Aorta (tissue), 5 donors: ENCODE data around the gene TECTA. TPM values are rescaled to one million over a fixed set of nuclear protein-coding genes. Genes with fewer than 3 reads are reported as not detected.

Source experiments
- ATAC-seq: fragments of 200-7000 bp; cut with Tn5 transposase; one replicate; pipeline ENCODE4 v1.9.1; 2022; ENCODE audit warnings: moderate library complexity; ENCODE audit not compliant: low FRiP score
- DNase-seq, 2 donors: peaks; one replicate each; pipeline ENCODE4 v3.0.0-alpha.2; 2020
- H3K27ac ChIP-seq, 2 donors: one replicate each; pipeline ENCODE4 v1.5.1; 2013; ENCODE audit warnings: low read length in 2 of 2, mild to moderate bottlenecking in 2 of 2, moderate library complexity in 2 of 2, control low read depth in 1 of 2, inconsistent platforms in 1 of 2, low read depth in 1 of 2
- H3K27me3 ChIP-seq, 2 donors: one replicate each; pipeline ENCODE4 v1.6.1; 2013; ENCODE audit warnings: control low read depth in 1 of 2, low read length in 1 of 2, mild to moderate bottlenecking in 1 of 2, moderate library complexity in 1 of 2; ENCODE audit not compliant: insufficient read depth in 2 of 2, control insufficient read depth in 1 of 2
- H3K36me3 ChIP-seq, 2 donors: one replicate each; pipeline ENCODE4 v1.6.1; 2013; ENCODE audit warnings: control low read depth in 1 of 2, low read length in 1 of 2, mild to moderate bottlenecking in 1 of 2; ENCODE audit not compliant: insufficient read depth in 2 of 2, control insufficient read depth in 1 of 2
- H3K4me1 ChIP-seq, 2 donors: one replicate each; pipeline ENCODE4 v1.6.1; 2013; ENCODE audit warnings: low read length in 2 of 2, control low read depth in 1 of 2, mild to moderate bottlenecking in 1 of 2, moderate library complexity in 1 of 2; ENCODE audit not compliant: insufficient read depth in 2 of 2, control insufficient read depth in 1 of 2
- H3K4me3 ChIP-seq, 2 donors: one replicate each; pipeline ENCODE4 v1.5.1; 2013; ENCODE audit warnings: low read length in 2 of 2, control low read depth in 1 of 2, mild to moderate bottlenecking in 1 of 2
- H3K9me3 ChIP-seq: one replicate; pipeline ENCODE4 v1.6.1; 2013; ENCODE audit warnings: mild to moderate bottlenecking, low read length; ENCODE audit not compliant: control insufficient read depth
- WGBS, 2 donors: extraction: QIAGEN DNeasy Blood & Tissue Kit; methylation state at CpG; one replicate each; pipeline ENCODE4 v1.1.7; 2013; 5-methylcytosine and 5-hydroxymethylcytosine counted together
- intact Hi-C, 2 donors: fragments of 100-400 bp; cut with DNase I; formaldehyde crosslinking; loops; one replicate each; pipeline versions ENCODE4 v1.14.2 to v1.15.0; 2022
- polyA plus RNA-seq, 2 donors: library from polyadenylated mRNA; stranded (reverse); fragments of 200-250 nt; gene quantifications; one replicate each; pipeline ENCODE4 v1.2.3, GENCODE V29; 2013
- total RNA-seq, 2 donors: library from RNA; stranded (reverse); fragmentation: NEBNext Ultra II Directional; extraction: Animal tissue kit (Norgen Biotek cat#: 25700); gene quantifications; one replicate each; pipeline ENCODE4 v1.2.1, GENCODE V29; 2021
- donor health status: healthy with polysubstance abuse.
- donor health status: Bipolar disorder and iron deficiency.
- donor health status: DM: no; HTN: no; CAD: no.
- donor health status: DM: no; HTN: no; CAD: no.
- donor health status: DM: yes; HTN: yes; CAD: no.

Gene TECTA
- total and polyA plus RNA-seq, 4 donors = 0.63 to 0.95 (median 0.75) TPM; not detected in 1

GRCh38 chr11:121067026-121067425 lies 34.0 kb upstream of the TECTA start:
- peaks cover 0 to 4% of the 10 kb centered on the region in 2 donors for H3K36me3 ChIP-seq

GRCh38 chr11:121067453-121067852 lies 33.6 kb upstream of the TECTA start:
- Histone ChIP-seq H3K36me3 (peaks cover 0 to 2% of the 10 kb centered on the region in 2 donors), H3K9me3 (no peaks in the 10 kb centered on the region), H3K4me1 (peaks cover 0 to 2% of the 10 kb centered on the region in 2 donors), H3K4me3 (no peak overlapping the region), H3K27ac (no peak overlapping the region), H3K27me3 (no peaks in the 10 kb centered on the region)
- DNase-seq (no peak), ATAC-seq (no peak)
- intact Hi-C loops = no loop called here
- WGBS, 2 donors = 51 to 58% methylated on average over 2 of the region's 2 CpGs

More at GRCh38 chr11:121067026-121067425, 34.0 kb upstream of the TECTA start:
- Histone ChIP-seq H3K27ac (no peak overlapping the region), H3K9me3 (no peaks in the 10 kb centered on the region), H3K4me3 (no peak overlapping the region), H3K27me3 (no peaks in the 10 kb centered on the region), H3K4me1 (peaks cover 0 to 2% of the 10 kb centered on the region in 2 donors)
- WGBS, 2 donors = 87 to 89% methylated on average over 3 of the region's 3 CpGs
- DNase-seq (no peak), ATAC-seq (no peak)
- intact Hi-C loops = no loop called here

DNA sequence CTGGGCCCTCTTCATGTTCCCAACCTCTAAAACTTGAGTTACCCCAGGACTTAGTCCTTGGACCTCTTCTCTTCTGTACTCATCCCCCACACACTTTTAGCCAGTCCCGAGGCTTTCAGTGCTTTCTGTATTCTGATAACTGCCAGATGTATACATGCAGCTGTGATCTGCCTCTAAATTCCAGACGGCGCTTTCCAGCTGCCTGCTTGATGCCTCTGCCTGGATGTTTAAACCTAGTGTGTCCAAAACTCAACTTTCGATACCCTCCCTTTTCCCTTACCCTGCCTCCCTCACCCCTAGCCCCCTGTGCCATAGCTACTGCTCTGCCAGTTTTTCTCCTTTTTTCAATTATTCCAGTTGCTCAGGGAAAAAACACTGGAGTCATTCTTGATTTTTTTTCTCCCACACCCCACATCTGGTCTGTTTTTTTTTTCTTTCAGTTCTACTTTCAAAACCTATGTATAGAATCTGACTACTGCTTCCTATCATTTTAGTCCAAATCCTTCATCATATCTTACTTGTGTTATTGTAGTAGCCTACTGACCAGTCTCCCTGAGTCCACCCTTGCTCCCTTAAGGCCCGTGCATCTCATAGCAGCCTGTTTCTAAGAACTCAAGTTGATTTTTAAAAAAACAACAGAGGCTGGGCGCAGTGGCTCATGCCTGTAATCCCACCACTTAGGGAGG lies 32.9 kb upstream of the TECTA start:
- Histone ChIP-seq H3K4me3 (no peak overlapping the region), H3K27me3 (no peaks in the 10 kb centered on the region), H3K9me3 (no peaks in the 10 kb centered on the region), H3K4me1 (peaks cover 0 to 2% of the 10 kb centered on the region in 2 donors), H3K36me3 (peaks cover 0 to 2% of the 10 kb centered on the region in 2 donors), H3K27ac (no peak overlapping the region)
- intact Hi-C loops = no loop called here
- ATAC-seq = no peak
- DNase-seq = no peak
- WGBS, 2 donors = 81 to 83% methylated on average over 6 of the region's 6 CpGs

GRCh38 chr11:121068787-121069186 lies 32.3 kb upstream of the TECTA start:
- 87% methylated on average over 6 of the region's 6 CpGs for WGBS, 2 donors
- no peak overlapping the region for H3K4me3 ChIP-seq
- H3K4me1 ChIP-seq = peaks cover 0 to 2% of the 10 kb centered on the region in 2 donors
- ATAC-seq (no peak), DNase-seq (no peak)
- no peak overlapping the region for H3K27ac ChIP-seq
- H3K27me3 ChIP-seq = no peaks in the 10 kb centered on the region
- H3K36me3 ChIP-seq = peaks cover 0 to 2% of the 10 kb centered on the region in 2 donors
- H3K9me3 ChIP-seq = no peaks in the 10 kb centered on the region
- intact Hi-C loops = no loop called here

DNA sequence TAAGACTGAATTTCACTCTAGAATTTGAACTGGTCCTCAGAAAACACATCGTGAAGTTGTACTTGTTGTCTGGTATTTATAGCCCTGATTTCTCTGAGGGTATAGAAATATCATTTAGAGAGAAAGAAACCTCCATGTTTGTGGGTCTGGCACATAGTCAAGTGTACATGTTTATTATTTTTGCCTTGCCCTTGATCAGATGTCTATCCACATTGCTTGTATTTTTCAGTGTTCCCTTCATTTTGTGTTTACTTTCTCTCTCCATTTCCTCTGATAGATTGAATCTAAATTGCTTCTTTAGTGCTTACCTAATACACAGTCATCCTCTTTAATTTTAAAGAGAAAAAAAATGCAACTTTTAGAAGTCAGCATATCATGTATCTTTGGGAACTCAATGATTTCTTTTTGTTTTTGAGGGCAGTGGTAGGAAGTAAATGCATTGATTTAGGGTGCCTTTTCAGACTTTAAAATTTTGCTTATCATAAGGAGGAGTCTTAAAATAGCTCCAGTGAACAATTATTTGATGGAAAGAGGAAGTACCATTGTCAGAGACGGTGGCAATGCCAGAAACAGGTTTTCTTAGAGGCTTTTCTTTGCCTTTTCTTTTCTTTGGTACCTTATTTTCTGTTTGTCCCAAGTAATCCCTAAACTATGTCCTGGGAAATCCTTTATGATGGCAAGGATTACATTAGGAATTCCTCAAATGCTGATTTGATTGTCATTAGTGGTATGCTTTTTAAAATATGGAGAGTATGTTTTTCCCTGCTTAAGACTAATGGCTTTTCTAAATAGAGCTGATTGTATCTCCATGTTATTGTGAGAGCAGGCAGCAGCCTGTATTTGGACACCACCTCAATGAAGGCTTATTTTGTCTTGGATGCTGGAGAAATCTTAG lies 29.8 kb upstream of the TECTA start:
- no peaks in the 10 kb centered on the region for H3K9me3 ChIP-seq
- peaks cover 0 to 2% of the 10 kb centered on the region in 2 donors for H3K36me3 ChIP-seq
- 39 to 43% methylated on average over 2 of the region's 2 CpGs for WGBS, 2 donors
- H3K27ac ChIP-seq = peak overlapping the region in 1 of 2 donors; percentile 54
- no peak overlapping the region for H3K4me3 ChIP-seq
- DNase-seq (no peak), ATAC-seq (no peak)
- intact Hi-C loops = no loop called here
- no peaks in the 10 kb centered on the region for H3K27me3 ChIP-seq
- H3K4me1 ChIP-seq = peaks cover 0 to 2% of the 10 kb centered on the region in 2 donors

GRCh38 chr11:121071846-121072450 lies 29.1 kb upstream of the TECTA start:
- Histone ChIP-seq H3K36me3 (peaks cover 0 to 2% of the 10 kb centered on the region in 2 donors), H3K27me3 (no peaks in the 10 kb centered on the region), H3K27ac (peak overlapping the region in 1 of 2 donors; percentile 54), H3K4me3 (no peak overlapping the region), H3K4me1 (peaks cover 0 to 2% of the 10 kb centered on the region in 2 donors), H3K9me3 (no peaks in the 10 kb centered on the region)
- intact Hi-C loops = no loop called here
- no peak for ATAC-seq
- no peak for DNase-seq
- 6 to 12% methylated on average over 5 of the region's 5 CpGs for WGBS, 2 donors

GRCh38 chr11:121081321-121081720 lies 19.7 kb upstream of the TECTA start:
- Histone ChIP-seq H3K27me3 (no peaks in the 10 kb centered on the region), H3K4me3 (no peak overlapping the region), H3K36me3 (peaks cover 0 to 4% of the 10 kb centered on the region in 2 donors), H3K27ac (no peak overlapping the region), H3K9me3 (no peaks in the 10 kb centered on the region), H3K4me1 (no peaks in the 10 kb centered on the region)
- ATAC-seq = no peak
- DNase-seq = no peak
- intact Hi-C loops = no loop called here
- WGBS, 2 donors = 96 to 97% methylated on average over 3 of the region's 3 CpGs

GRCh38 chr11:121082219-121082618 lies 18.8 kb upstream of the TECTA start:
- H3K36me3 ChIP-seq = peaks cover 0 to 4% of the 10 kb centered on the region in 2 donors
- H3K27me3 ChIP-seq = no peaks in the 10 kb centered on the region
- no peaks in the 10 kb centered on the region for H3K4me1 ChIP-seq
- DNase-seq = no peak
- no peaks in the 10 kb centered on the region for H3K9me3 ChIP-seq
- no peak for ATAC-seq
- WGBS, 2 donors = 92 to 93% methylated on average over 1 of the region's 1 CpG
- no peak overlapping the region for H3K4me3 ChIP-seq
- intact Hi-C loops = no loop called here
- H3K27ac ChIP-seq = no peak overlapping the region
